Measurements from ENCODE around the gene CSRP1. TPM values are rescaled to one million over a fixed set of nuclear protein-coding genes. Genes with fewer than 3 reads are reported as not detected.
A peak's percentile ranks its signal among the peaks of the same experiment; 100 is the strongest.

CSRP1 gene
- total and polyA plus RNA-seq, 2 of the 13 experiments (the other 11 are each of a cell fraction or from before 2014, with no cell fraction given), result 17.7 to 68.9 TPM

DNA sequence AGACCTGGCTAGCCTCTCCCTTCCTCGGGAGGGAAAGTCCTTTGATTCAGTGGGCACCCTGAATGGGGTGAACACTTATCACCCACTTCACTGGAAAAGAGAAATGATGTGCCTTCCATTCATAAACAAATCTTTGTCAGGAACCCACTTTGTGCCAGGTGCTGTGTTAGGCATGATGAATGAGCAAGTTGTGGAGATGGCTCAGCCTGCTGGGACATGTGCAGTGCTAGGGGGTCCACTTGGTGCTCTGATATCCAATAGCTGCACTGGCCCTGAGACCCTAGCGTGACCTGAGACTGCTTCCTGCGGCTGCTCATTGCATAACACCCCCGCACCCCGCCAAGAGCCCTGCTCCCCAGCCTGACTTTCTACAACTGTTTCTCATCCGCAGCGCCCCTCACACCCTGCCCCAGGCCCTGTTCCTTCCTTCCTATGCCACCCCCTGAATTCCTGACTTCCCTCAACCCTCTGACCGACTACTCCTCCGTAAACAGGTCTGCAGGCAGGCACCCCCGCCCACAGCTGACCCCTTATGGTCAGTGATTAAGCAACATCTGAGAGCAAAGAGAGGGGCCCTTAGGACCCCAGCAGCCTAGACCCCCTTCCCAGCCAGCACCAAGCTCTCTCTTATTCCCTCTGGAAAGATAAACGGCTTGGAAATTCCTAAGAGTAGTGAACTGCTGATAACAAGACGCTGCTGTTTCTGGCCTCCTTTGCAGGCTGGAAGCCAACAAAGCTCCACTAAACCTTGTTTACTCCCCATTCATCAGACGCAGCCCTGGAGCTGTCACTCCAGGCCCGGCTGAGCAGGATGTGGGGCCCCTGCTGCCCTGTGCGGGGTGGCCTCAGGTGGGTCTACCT lies 12.9 kb downstream of the CSRP1 start (continued):
- TF ChIP-seq SRF (IDR thresholded peaks at IDR 0.05; ENCODE audit: low read depth, low read length), result peak; percentile 27; the same call in 1 of the 2 replicates
- no peak for TF ChIP-seq ZNF749 (CRISPR knock-in tag; IDR thresholded peaks at IDR 0.05; ENCODE audit: borderline replicate concordance)
- TF ChIP-seq HOXD1 (CRISPR knock-in tag; IDR thresholded peaks at IDR 0.05), result 0 out of 2 replicates have a peak, but pooled peaks have one; percentile 28
- TF ChIP-seq KDM5A (IDR thresholded peaks at IDR 0.05; ENCODE audit: borderline replicate concordance, low read length), result no peak
- TF ChIP-seq ZNF687 (CRISPR knock-in tag; IDR thresholded peaks at IDR 0.05), result peak; percentile 61
- no peak for TF ChIP-seq ZNF235 (CRISPR knock-in tag; IDR thresholded peaks at IDR 0.05; ENCODE audit: borderline replicate concordance)
- no peak for TF ChIP-seq ZNF251 (CRISPR knock-in tag; IDR thresholded peaks at IDR 0.05)
- TF ChIP-seq DNMT3B (CRISPR knock-in tag; conservative IDR thresholded peaks at IDR 0.05), result no peak
- peak; percentile 44; the same call in 1 of the 2 replicates for TF ChIP-seq FOXK1 (CRISPR knock-in tag; IDR thresholded peaks at IDR 0.05; ENCODE audit: borderline replicate concordance, low read depth)
- no peak for TF ChIP-seq PLRG1 (conservative IDR thresholded peaks at IDR 0.05)
- TF ChIP-seq, protein P1, sequence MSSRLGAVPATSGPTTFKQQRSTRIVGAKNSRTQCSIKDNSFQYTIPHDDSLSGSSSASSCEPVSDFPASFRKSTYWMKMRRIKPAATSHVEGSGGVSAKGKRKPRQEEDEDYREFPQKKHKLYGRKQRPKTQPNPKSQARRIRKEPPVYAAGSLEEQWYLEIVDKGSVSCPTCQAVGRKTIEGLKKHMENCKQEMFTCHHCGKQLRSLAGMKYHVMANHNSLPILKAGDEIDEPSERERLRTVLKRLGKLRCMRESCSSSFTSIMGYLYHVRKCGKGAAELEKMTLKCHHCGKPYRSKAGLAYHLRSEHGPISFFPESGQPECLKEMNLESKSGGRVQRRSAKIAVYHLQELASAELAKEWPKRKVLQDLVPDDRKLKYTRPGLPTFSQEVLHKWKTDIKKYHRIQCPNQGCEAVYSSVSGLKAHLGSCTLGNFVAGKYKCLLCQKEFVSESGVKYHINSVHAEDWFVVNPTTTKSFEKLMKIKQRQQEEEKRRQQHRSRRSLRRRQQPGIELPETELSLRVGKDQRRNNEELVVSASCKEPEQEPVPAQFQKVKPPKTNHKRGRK (CRISPR knock-in tag; IDR thresholded peaks at IDR 0.05), result no peak
- TF ChIP-seq NFE2L2 (IDR thresholded peaks at IDR 0.05; ENCODE audit: low read length), result no peak
- no peak for TF ChIP-seq NFRKB (IDR thresholded peaks at IDR 0.05)
- TF ChIP-seq FOSL2 (CRISPR knock-in tag; IDR thresholded peaks at IDR 0.05), result no peak
- no peak for TF ChIP-seq ZZZ3 (CRISPR knock-in tag; IDR thresholded peaks at IDR 0.05; ENCODE audit: borderline replicate concordance)
- TF ChIP-seq, protein P2, sequence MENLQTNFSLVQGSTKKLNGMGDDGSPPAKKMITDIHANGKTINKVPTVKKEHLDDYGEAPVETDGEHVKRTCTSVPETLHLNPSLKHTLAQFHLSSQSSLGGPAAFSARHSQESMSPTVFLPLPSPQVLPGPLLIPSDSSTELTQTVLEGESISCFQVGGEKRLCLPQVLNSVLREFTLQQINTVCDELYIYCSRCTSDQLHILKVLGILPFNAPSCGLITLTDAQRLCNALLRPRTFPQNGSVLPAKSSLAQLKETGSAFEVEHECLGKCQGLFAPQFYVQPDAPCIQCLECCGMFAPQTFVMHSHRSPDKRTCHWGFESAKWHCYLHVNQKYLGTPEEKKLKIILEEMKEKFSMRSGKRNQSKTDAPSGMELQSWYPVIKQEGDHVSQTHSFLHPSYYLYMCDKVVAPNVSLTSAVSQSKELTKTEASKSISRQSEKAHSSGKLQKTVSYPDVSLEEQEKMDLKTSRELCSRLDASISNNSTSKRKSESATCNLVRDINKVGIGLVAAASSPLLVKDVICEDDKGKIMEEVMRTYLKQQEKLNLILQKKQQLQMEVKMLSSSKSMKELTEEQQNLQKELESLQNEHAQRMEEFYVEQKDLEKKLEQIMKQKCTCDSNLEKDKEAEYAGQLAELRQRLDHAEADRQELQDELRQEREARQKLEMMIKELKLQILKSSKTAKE (CRISPR knock-in tag; IDR thresholded peaks at IDR 0.05; ENCODE audit: borderline replicate concordance), result 0 out of 2 replicates have a peak, but pooled peaks have one; percentile 14
- 0 out of 2 replicates have a peak, but pooled peaks have one; percentile 60 for TF ChIP-seq FOXP4 (CRISPR knock-in tag; IDR thresholded peaks at IDR 0.05)
